GM08714 (cell line): ENCODE data around the gene PRKD1.
A peak's percentile ranks its signal among the peaks of the same experiment; 100 is the strongest.

Experiments
- H3K4me3 ChIP-seq: fragments of 200-500 bp; sonication (Bioruptor generic); 2 replicates; pipeline ENCODE4 v1.5.1; 2014; ENCODE audit warnings: mild to moderate bottlenecking, low read length, inconsistent platforms
- ZNF274 ChIP-seq: IDR thresholded peaks from 2 replicates; pipeline ENCODE4 v1.6.1; 2012; ENCODE audit warnings: mild to moderate bottlenecking, low read depth, low read length

Gene PRKD1

GRCh38 chr14:29927376-29928116 is at the start of gene PRKD1:
Gene PRKD1 (minus strand): TSS chr14:29927847.
- peak within 1 kb of the TSS; percentile 60 for H3K4me3 ChIP-seq
- TF ChIP-seq ZNF274 = no peak

DNA sequence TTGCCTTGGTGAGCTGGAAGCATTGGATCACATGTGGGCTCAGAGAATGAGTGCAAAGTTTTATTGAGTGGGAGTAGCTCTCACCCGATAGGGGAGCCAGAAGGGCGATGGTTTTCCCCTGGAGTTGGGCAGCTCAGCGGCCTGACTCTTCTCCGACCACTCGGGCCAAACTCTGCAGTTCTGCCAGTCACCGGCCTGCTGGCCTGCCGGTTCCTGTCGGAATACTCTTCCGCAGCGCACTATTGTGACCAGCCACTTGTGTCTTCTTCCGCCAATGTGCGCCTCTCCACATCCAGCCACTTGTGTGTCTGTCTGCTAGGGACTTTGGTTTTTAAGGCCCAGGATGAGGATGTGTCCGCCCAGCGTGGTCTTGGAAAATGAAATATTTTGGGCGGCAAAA is 43.5 kb upstream of the PRKD1 start:
- H3K4me3 ChIP-seq = no peak overlapping the region
- TF ChIP-seq ZNF274 = no peak

DNA sequence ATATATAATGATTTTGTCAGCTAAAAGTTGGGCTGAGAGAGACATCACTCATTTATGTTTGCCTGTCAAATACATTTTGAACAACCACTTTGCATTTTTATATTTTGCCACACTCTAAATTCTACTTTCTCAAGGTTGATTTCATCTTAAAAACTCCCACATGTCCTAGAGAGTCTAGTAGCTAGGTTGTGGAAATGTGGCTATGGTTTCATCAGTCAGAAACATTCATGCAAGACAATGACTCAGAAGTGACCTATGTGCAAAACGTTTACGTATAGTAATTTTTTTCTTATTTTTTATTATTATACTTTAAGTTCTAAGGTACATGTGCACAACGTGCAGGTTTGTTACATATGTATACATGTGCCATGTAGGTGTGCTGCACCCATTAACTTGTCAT is 27.4 kb upstream of the PRKD1 start:
- H3K4me3 ChIP-seq = no peak overlapping the region
- no peak for TF ChIP-seq ZNF274

- H3K4me3 ChIP-seq = no peak overlapping the region
- TF ChIP-seq ZNF274 = no peak
Observed at GRCh38 chr14:29953501-29953900, 25.9 kb upstream of the PRKD1 start.

DNA sequence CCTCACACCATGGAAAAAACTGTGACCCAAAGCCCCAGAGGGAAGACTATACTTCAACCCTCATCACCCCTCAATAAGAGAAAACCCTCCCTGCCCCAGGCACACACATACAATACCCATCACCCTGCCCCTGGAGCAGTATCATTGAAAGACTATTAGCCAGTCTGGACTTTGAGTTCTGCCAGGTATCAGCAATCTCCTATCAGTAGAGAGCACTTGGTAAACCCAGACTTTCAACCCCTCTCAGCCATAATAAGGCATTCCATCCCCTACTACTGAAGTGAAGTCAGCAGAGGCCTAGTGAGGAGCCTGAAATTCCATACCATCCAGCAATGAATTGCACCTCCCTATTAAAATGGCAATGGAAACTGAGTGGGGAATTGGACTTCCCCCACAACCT is 16.4 kb upstream of the PRKD1 start:
- TF ChIP-seq ZNF274 = no peak
- H3K4me3 ChIP-seq = no peak overlapping the region

- no peak overlapping the region for H3K4me3 ChIP-seq
- TF ChIP-seq ZNF274 = no peak
Observed at GRCh38 chr14:29941401-29941800, 13.8 kb upstream of the PRKD1 start.

GRCh38 chr14:29940482-29940881 is 12.8 kb upstream of the PRKD1 start:
- TF ChIP-seq ZNF274 = no peak
- H3K4me3 ChIP-seq = no peak overlapping the region

- H3K4me3 ChIP-seq = no peak overlapping the region
- no peak for TF ChIP-seq ZNF274
Observed at GRCh38 chr14:29937116-29937515, 9.5 kb upstream of the PRKD1 start.

- TF ChIP-seq ZNF274 = no peak
- no peak overlapping the region for H3K4me3 ChIP-seq
Observed at GRCh38 chr14:29930283-29930682, 2.6 kb upstream of the PRKD1 start.

GRCh38 chr14:29928117-29928640 is 532 bp upstream of the PRKD1 start:
- TF ChIP-seq ZNF274 = no peak
- H3K4me3 ChIP-seq = no peak overlapping the region; the same call in 1 of the 2 replicates

DNA sequence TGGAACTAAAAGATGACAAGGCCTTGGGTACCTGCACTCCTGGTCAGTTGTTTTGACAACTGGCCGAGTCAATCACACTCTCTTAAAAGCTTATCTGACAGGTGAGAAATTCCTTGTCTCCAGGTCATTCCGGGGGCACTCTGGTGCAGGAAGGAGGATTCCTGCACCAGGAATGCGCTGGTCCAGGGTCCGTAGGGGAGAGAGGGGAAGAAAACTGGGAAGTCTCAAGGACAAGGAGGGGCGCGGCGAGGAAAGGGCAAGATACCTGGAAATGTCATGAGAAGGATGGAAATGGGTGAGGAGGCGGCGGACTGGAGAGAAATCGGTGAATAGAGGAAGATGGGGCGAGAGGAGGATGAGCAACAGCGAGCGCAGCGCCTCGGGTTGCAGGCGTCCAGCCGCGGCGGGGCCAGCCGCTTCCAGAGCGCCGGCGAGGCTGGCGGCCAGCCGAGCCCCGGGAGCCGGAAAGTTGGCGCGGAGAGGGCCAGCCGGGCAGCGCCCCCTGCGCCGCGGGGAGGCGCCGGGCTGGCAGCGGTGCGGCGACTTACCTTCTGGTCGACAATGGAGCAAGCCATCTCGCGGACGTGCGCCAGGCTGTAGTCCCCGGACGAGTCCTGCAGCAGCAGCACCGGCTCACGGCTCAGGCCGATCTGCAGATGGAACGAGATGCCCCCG is 809 bp downstream of the PRKD1 start:
- peak overlapping the region; percentile 60 for H3K4me3 ChIP-seq

DNA sequence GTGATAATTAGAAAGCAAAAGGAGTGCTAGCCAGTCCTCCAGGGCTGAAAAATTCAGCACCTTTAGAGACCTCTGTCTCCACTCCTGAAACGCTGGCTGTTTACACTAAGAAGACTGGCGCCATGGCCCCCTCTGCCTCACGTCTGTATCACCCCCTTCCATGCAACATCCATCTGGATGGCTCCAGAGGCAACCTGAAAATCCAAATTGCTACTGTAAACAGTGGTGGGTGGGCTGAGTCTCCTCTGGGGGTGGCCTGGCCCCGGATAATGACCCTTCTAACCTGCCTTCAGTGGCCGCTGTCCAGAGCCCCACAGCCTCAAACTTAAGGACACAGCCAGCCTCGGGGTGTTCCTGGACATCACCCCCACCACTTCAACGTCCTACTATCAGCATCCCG is 1.4 kb downstream of the PRKD1 start:
- peak overlapping the region; percentile 60 for H3K4me3 ChIP-seq
- TF ChIP-seq ZNF274 = no peak

More for the DNA sequence above, 809 bp downstream of the PRKD1 start:
- TF ChIP-seq ZNF274 = no peak

- no peak overlapping the region for H3K4me3 ChIP-seq
- no peak for TF ChIP-seq ZNF274
Observed at GRCh38 chr14:29925736-29926135, 1.9 kb downstream of the PRKD1 start.

DNA sequence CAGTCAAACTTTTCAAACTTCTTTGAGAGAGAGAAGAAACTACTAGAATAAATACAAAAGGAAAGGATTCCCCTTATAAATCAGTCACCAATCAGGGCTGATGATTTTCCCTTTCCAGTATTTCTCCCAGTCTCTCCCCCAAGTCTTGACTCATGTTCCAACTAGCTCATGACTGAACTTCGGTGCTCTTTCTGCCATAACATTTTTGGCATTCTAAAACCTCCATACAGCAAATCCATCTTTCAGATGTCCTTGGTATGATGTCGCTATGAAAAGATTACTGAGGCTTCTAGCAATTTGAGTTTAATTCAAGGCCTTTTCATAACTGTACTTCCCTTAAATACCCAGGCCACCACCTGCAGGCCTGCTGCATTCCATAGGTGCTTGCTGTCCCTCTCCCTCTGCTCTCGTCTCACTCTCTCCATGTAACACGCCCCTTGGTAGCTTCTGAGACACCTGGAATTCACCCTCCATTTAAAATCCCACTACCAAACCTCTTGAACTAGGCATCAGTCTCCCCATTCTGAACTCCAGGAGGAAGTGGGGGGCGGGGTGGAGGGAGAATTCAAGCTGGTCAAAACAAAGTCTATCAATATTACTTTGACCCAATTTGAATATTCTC is 2.4 kb downstream of the PRKD1 start:
- no peak for TF ChIP-seq ZNF274
- no peak overlapping the region for H3K4me3 ChIP-seq

GRCh38 chr14:29919845-29920244 is 7.8 kb downstream of the PRKD1 start:
- no peak overlapping the region for H3K4me3 ChIP-seq
- no peak for TF ChIP-seq ZNF274
